Endothelial cell of umbilical vein (primary cell): ENCODE data around the gene ASPSCR1. TPM values are rescaled to one million over a fixed set of nuclear protein-coding genes. Genes with fewer than 3 reads are reported as not detected.

ENCODE experiments used
- BruUV-seq: library from RNA; stranded (reverse); fragments of 400-500 nt; replicated peaks from 2 replicates; lab custom pipeline; 2021; lab: Mats Ljungman, UMichigan
- CTCF ChIA-PET: fragments of 300-600, 350-600 bp; sonication (Branson Sonifier 250); formaldehyde crosslinking; loops from one replicate; lab custom pipeline; 2021; ENCODE audit warnings: antibody characterized with exemption, inconsistent platforms; lab: Charles Lee
- POLR2A ChIA-PET: fragments of 300-600, 350-600 bp; sonication (Branson Sonifier 250); formaldehyde crosslinking; loops from one replicate; lab custom pipeline; 2021; ENCODE audit warnings: antibody characterized with exemption, inconsistent platforms; lab: Charles Lee
- DNase-seq: peaks from one replicate; pipeline ENCODE4 v3.0.0-alpha.2; 2011; ENCODE audit warnings: low read depth, low spot score
- FAIRE-seq: peaks from 2 replicates; lab custom pipeline; 2011; peaks lifted over from hg19 to GRCh38; lab: Jason Lieb, UNC
- H2AFZ ChIP-seq: 2 replicates; pipeline ENCODE4 v1.6.0; 2012; ENCODE audit warnings: low read depth, low read length, control low read depth, inconsistent platforms
- H3K27ac ChIP-seq: 2 replicates; pipeline ENCODE4 v1.5.1; 2011; ENCODE audit warnings: low read depth, mild to moderate bottlenecking, control low read depth, low read length, moderate library complexity; ENCODE audit not compliant: insufficient read depth
- H3K27me3 ChIP-seq, 2 experiments: 2 replicates each; pipeline versions ENCODE4 v1.6.0 to v1.6.1; 2011; ENCODE audit warnings: low read length in 2 of 2, mixed read lengths in 1 of 2; ENCODE audit not compliant: control insufficient read depth in 2 of 2, insufficient read depth in 2 of 2
- H3K36me3 ChIP-seq, 2 experiments: 2 replicates in 1 of 2; 3 replicates in 1 of 2; pipeline ENCODE4 v1.5.1; 2011; ENCODE audit warnings: low read length in 2 of 2, mild to moderate bottlenecking in 1 of 2, moderate library complexity in 1 of 2; ENCODE audit not compliant: control insufficient read depth in 2 of 2, insufficient read depth in 2 of 2; ENCODE audit errors: extremely low read depth in 1 of 2
- H3K4me1 ChIP-seq: 3 replicates; pipeline ENCODE4 v1.5.1; 2011; ENCODE audit warnings: mild to moderate bottlenecking, low read length; ENCODE audit not compliant: control insufficient read depth, insufficient read depth; ENCODE audit errors: extremely low read depth
- H3K4me2 ChIP-seq: 2 replicates; pipeline ENCODE4 v1.6.1; 2011; ENCODE audit warnings: low read length, control low read depth, mixed read lengths; ENCODE audit not compliant: insufficient read depth
- H3K4me3 ChIP-seq, 3 experiments: fragments of 200-600 bp in 1 of 3; sonication (generic), shearing (Covaris generic) in 1 of 3; replicated peaks in 1 of 3; 2 replicates each; pipeline ENCODE4 v1.5.1; 2011 to 2016; ENCODE audit warnings: control low read depth in 3 of 3, low read length in 3 of 3, mild to moderate bottlenecking in 2 of 3, inconsistent platforms in 1 of 3, low read depth in 1 of 3, moderate library complexity in 1 of 3; ENCODE audit not compliant: insufficient read depth in 1 of 3
- H3K79me2 ChIP-seq: 2 replicates; pipeline ENCODE4 v1.6.0; 2012; ENCODE audit warnings: low read length, inconsistent platforms; ENCODE audit not compliant: control insufficient read depth, insufficient read depth
- H3K9ac ChIP-seq: replicated peaks from 2 replicates; pipeline ENCODE3; 2011; ENCODE audit warnings: low read length, control low read depth; ENCODE audit not compliant: insufficient read depth; ENCODE audit errors: extremely low read depth
- H3K9me1 ChIP-seq: replicated peaks from 3 replicates; pipeline ENCODE4 v1.6.0; 2011; ENCODE audit warnings: mild to moderate bottlenecking, low read length; ENCODE audit not compliant: control insufficient read depth, insufficient read depth; ENCODE audit errors: extremely low read depth
- H3K9me3 ChIP-seq: replicated peaks from 2 replicates; pipeline ENCODE4 v1.5.1; 2012; ENCODE audit warnings: low read length, inconsistent platforms; ENCODE audit not compliant: control insufficient read depth, insufficient read depth
- H4K20me1 ChIP-seq: replicated peaks from 2 replicates; pipeline ENCODE3; 2011; ENCODE audit warnings: mild to moderate bottlenecking, low read length; ENCODE audit not compliant: control insufficient read depth, insufficient read depth; ENCODE audit errors: extremely low read depth
- EZH2 ChIP-seq: IDR thresholded peaks from 2 replicates; pipeline ENCODE4 v1.6.1; 2012; ENCODE audit warnings: borderline replicate concordance, low read depth, mild to moderate bottlenecking, moderate library complexity, low read length, inconsistent platforms; ENCODE audit not compliant: severe bottlenecking
- FOS ChIP-seq: IDR thresholded peaks from 2 replicates; pipeline ENCODE4 v1.6.1; 2011; ENCODE audit warnings: mild to moderate bottlenecking, low read length, moderate library complexity, borderline replicate concordance; ENCODE audit not compliant: insufficient read depth
- GATA2 ChIP-seq: IDR thresholded peaks from 2 replicates; pipeline ENCODE4 v1.7.0; 2011; ENCODE audit warnings: low read depth, mild to moderate bottlenecking, moderate library complexity, mixed read lengths, low read length; ENCODE audit not compliant: insufficient read length, insufficient read depth
- JUN ChIP-seq: IDR thresholded peaks from 2 replicates; pipeline ENCODE4 v1.6.1; 2011; ENCODE audit warnings: borderline replicate concordance, low read depth; ENCODE audit not compliant: insufficient read length, insufficient read depth
- MYC ChIP-seq: IDR thresholded peaks from one replicate; pipeline ENCODE4 v1.6.1; 2011; ENCODE audit warnings: mild to moderate bottlenecking, low read depth, low read length
- POLR2A ChIP-seq: IDR thresholded peaks from 2 replicates; pipeline ENCODE4 v1.6.1; 2012; ENCODE audit warnings: low read depth, mild to moderate bottlenecking, control low read depth, low read length
- POLR2AphosphoS5 ChIP-seq: IDR thresholded peaks from 2 replicates; pipeline ENCODE4 v1.6.1; 2012; ENCODE audit warnings: low read depth, mild to moderate bottlenecking, control low read depth, low read length, moderate library complexity; ENCODE audit not compliant: insufficient read depth
- dilution Hi-C: fragments of 300-500 bp; cut with MboI; formaldehyde crosslinking; loops from one replicate; pipeline ENCODE4 v1.15.0; 2019; ENCODE audit warnings: low sequenced_read_pairs; ENCODE audit not compliant: extremely low pct_ligation_motif_present
- intact Hi-C: fragments of 100-400 bp; cut with micrococcal nuclease; formaldehyde crosslinking; loops from one replicate; pipeline ENCODE4 v1.10.0; 2022
- polyA plus RNA-seq, 4 experiments: library from polyadenylated mRNA; depleted of rRNA in 3 of 4; stranded (reverse) in 3 of 4; unstranded in 1 of 4; fragments of >200 nt; gene quantifications; 2 replicates each; pipeline versions ENCODE4 v1.2.1 to v1.2.3, GENCODE V29; 2011 to 2012; ENCODE audit warnings: missing spikeins in 1 of 4
- total RNA-seq: library from RNA; stranded (reverse); gene quantifications from 2 replicates; pipeline ENCODE4 v1.2.3, GENCODE V29; 2021
- TF ChIP-seq, protein P1 (sequence below), 2 donors: IDR thresholded peaks; 1 replicate in 1 of 2; 2 replicates in 1 of 2; pipeline ENCODE4 v1.5.1; 2011; ENCODE audit warnings: low read length in 2 of 2, mild to moderate bottlenecking in 2 of 2, moderate library complexity in 2 of 2, control low read depth in 1 of 2, inconsistent platforms in 1 of 2, low read depth in 1 of 2; ENCODE audit not compliant: insufficient read depth in 1 of 2; ENCODE audit errors: extremely low read depth in 1 of 2
- TF ChIP-seq, protein P2 (sequence below): IDR thresholded peaks from 2 replicates; pipeline ENCODE4 v1.6.1; 2011; ENCODE audit not compliant: insufficient read depth, insufficient read length

ASPSCR1 gene
- total and polyA plus RNA-seq, 2 donors (not counting 3 experiments of a cell fraction or from before 2014, with no cell fraction given): 24.8 to 36.5 TPM

DNA sequence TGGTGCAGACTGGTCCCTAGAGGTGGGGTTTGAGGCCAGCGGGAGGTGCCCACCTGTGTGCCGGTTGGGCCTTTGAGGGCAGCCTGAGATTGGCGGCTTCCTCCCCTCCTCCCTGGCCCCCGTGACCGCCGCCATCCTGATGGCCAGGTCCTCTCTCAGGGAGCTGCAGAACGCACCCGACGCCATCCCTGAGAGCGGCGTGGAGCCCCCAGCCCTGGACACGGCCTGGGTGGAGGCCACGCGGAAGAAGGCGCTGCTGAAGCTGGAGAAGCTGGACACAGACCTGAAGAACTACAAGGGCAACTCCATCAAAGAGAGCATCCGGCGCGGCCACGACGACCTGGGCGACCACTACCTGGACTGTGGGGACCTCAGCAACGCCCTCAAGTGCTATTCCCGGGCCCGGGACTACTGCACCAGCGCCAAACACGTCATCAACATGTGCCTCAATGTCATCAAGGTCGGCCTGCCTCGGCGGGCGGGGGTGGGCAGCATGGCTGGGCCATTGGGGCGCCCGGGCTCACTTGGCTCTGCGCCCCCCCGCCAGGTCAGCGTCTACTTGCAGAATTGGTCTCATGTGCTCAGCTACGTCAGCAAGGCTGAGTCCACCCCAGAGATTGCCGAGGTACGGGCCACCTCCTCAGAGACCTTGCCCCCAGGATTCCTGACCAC, 77.1 kb downstream of the ASPSCR1 start:
- H3K4me2 ChIP-seq: no peak overlapping the region
- intact Hi-C loops (no loop called here), dilution Hi-C loops (no loop called here)
- BruUV-seq: TSS peak; percentile 8
- H3K79me2 ChIP-seq: peaks cover 11% of the 10 kb centered on the region
- no peak overlapping the region for H3K4me3 ChIP-seq
- no peaks in the 10 kb centered on the region for H3K9me3 ChIP-seq
- ChIA-PET CTCF (interaction anchor here (0.8 to 1.1 kb wide), 2 partner anchors 10 to 24 kb away, joined by 4 to 5 read pairs; no protein-coding TSS in a partner anchor), POLR2A (no interaction called here)
- H3K4me1 ChIP-seq: peaks cover 11% of the 10 kb centered on the region
- no peak overlapping the region for H3K9ac ChIP-seq
- H3K36me3 ChIP-seq: peaks cover 12 to 39% of the 10 kb centered on the region in 2 experiments
- H3K27ac ChIP-seq: no peak overlapping the region
- H2AFZ ChIP-seq: no peak overlapping the region
- TF ChIP-seq POLR2A (no peak), FOS (no peak), POLR2AphosphoS5 (no peak), EZH2 (no peak), JUN (no peak), MYC (no peak), GATA2 (no peak)
- TF ChIP-seq, protein P1, sequence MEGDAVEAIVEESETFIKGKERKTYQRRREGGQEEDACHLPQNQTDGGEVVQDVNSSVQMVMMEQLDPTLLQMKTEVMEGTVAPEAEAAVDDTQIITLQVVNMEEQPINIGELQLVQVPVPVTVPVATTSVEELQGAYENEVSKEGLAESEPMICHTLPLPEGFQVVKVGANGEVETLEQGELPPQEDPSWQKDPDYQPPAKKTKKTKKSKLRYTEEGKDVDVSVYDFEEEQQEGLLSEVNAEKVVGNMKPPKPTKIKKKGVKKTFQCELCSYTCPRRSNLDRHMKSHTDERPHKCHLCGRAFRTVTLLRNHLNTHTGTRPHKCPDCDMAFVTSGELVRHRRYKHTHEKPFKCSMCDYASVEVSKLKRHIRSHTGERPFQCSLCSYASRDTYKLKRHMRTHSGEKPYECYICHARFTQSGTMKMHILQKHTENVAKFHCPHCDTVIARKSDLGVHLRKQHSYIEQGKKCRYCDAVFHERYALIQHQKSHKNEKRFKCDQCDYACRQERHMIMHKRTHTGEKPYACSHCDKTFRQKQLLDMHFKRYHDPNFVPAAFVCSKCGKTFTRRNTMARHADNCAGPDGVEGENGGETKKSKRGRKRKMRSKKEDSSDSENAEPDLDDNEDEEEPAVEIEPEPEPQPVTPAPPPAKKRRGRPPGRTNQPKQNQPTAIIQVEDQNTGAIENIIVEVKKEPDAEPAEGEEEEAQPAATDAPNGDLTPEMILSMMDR (IDR thresholded peaks at IDR 0.05; ENCODE audit: extremely low read depth in 1 of 2, insufficient read depth in 1 of 2, low read depth in 1 of 2, low read length in 2 of 2): no peak
- TF ChIP-seq, protein P2, sequence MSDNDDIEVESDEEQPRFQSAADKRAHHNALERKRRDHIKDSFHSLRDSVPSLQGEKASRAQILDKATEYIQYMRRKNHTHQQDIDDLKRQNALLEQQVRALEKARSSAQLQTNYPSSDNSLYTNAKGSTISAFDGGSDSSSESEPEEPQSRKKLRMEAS: no peak
- no peaks in the 10 kb centered on the region for H3K9me1 ChIP-seq
- H4K20me1 ChIP-seq: no peaks in the 10 kb centered on the region
- DNase-seq (no peak), FAIRE-seq (no peak)
- no peaks in the 10 kb centered on the region for H3K27me3 ChIP-seq
